ENCODE measurements around the gene UBB. TPM values are rescaled to one million over a fixed set of nuclear protein-coding genes. Genes with fewer than 3 reads are reported as not detected.

UBB gene
- total and polyA plus RNA-seq, 2 experiments from 2014 or later, result 871 to 1,692 TPM

DNA sequence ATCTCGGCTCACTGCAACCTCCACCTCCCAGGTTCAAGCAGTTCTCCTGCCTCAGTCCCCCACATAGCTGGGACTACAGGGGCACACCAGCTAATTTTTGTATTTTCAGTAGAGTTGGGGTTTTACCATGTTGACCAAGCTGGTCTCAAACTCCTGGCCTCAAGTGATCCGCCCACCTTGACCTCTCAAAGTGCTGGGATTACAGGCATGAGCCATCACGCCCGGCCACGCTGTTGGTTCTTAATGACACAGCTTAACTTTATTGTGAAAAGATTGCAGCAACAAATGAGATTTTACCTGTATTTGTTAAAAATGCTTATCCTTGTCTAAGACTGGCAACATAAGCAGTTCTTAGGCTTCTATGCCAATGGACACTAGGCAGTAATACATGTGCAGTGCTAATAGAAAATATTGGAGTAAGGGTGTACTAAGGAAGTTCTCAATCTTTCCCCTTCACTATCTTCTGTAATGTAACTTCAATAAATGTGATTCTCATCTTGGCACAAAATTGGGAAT lies 2.9 kb downstream of the UBB start:
- no peaks in the 10 kb centered on the region; the same call in 2 of the 3 replicates for H3K9me3 Mint-ChIP-seq

DNA sequence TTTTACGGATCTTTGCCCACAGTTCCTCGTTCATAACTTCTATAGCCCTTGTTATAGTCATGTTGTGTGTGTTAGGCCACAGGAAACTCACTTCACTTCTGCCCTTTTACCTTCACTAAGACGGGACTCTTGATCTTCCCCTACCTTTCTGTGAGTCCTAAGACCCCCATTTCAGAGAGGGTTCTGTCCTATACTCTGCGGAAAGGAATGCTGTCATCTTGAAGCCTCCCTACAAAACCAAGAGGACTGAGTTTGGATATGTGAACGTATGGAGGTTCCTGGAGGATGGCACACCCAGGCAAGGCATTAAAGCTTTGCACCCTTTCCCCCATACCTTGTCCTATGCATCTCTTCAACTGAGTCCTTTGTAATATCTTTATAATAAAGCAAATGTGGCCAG lies 3.7 kb downstream of the UBB start:
- Histone ChIP-seq H3K4me1 (ENCODE audit: insufficient read depth) (peaks cover 5% of the 10 kb centered on the region), H3K4me2 (no peak overlapping the region), H2AFZ (no peak overlapping the region), H3K27ac (ENCODE audit: low read depth) (no peak overlapping the region), H3K9me2 (ENCODE audit: insufficient read depth) (no peaks in the 10 kb centered on the region), H3K79me2 (replicated peaks; ENCODE audit: insufficient read depth) (peaks cover 23% of the 10 kb centered on the region), H3K4me3 (no peak overlapping the region), H3K36me3 (ENCODE audit: insufficient read depth) (peaks cover 11% of the 10 kb centered on the region; the same call in 1 of the 2 replicates), H3F3A (replicated peaks; ENCODE audit: low read depth) (peaks cover 29% of the 10 kb centered on the region), H3K27me3 (ENCODE audit: insufficient read depth) (no peaks in the 10 kb centered on the region), H4K20me1 (replicated peaks; ENCODE audit: insufficient read depth) (peaks cover 3% of the 10 kb centered on the region; the same call in 1 of the 2 replicates)
- Mint-ChIP-seq H3K4me1 (peaks cover 31% of the 10 kb centered on the region), H3K27me3 (ENCODE audit: insufficient read depth, low read depth, poor library complexity) (peaks cover 16% of the 10 kb centered on the region), H3K36me3 (ENCODE audit: low read depth) (peaks cover 44% of the 10 kb centered on the region), H3K9me3 (no peaks in the 10 kb centered on the region; the same call in 2 of the 3 replicates), H3K4me3 (no peak overlapping the region), H3K27ac (no peak overlapping the region)
- ATAC-seq (no peak), DNase-seq (ENCODE audit: low spot score) (no peak)
- TF ChIP-seq REST (IDR thresholded peaks at IDR 0.05; ENCODE audit: unreplicated experiment), result no peak
- TF ChIP-seq JUNB (IDR thresholded peaks at IDR 0.05; ENCODE audit: unreplicated experiment), result no peak
- no peak for TF ChIP-seq EZH2phosphoT487 (IDR thresholded peaks at IDR 0.05; ENCODE audit: unreplicated experiment)
- TF ChIP-seq, protein P1, sequence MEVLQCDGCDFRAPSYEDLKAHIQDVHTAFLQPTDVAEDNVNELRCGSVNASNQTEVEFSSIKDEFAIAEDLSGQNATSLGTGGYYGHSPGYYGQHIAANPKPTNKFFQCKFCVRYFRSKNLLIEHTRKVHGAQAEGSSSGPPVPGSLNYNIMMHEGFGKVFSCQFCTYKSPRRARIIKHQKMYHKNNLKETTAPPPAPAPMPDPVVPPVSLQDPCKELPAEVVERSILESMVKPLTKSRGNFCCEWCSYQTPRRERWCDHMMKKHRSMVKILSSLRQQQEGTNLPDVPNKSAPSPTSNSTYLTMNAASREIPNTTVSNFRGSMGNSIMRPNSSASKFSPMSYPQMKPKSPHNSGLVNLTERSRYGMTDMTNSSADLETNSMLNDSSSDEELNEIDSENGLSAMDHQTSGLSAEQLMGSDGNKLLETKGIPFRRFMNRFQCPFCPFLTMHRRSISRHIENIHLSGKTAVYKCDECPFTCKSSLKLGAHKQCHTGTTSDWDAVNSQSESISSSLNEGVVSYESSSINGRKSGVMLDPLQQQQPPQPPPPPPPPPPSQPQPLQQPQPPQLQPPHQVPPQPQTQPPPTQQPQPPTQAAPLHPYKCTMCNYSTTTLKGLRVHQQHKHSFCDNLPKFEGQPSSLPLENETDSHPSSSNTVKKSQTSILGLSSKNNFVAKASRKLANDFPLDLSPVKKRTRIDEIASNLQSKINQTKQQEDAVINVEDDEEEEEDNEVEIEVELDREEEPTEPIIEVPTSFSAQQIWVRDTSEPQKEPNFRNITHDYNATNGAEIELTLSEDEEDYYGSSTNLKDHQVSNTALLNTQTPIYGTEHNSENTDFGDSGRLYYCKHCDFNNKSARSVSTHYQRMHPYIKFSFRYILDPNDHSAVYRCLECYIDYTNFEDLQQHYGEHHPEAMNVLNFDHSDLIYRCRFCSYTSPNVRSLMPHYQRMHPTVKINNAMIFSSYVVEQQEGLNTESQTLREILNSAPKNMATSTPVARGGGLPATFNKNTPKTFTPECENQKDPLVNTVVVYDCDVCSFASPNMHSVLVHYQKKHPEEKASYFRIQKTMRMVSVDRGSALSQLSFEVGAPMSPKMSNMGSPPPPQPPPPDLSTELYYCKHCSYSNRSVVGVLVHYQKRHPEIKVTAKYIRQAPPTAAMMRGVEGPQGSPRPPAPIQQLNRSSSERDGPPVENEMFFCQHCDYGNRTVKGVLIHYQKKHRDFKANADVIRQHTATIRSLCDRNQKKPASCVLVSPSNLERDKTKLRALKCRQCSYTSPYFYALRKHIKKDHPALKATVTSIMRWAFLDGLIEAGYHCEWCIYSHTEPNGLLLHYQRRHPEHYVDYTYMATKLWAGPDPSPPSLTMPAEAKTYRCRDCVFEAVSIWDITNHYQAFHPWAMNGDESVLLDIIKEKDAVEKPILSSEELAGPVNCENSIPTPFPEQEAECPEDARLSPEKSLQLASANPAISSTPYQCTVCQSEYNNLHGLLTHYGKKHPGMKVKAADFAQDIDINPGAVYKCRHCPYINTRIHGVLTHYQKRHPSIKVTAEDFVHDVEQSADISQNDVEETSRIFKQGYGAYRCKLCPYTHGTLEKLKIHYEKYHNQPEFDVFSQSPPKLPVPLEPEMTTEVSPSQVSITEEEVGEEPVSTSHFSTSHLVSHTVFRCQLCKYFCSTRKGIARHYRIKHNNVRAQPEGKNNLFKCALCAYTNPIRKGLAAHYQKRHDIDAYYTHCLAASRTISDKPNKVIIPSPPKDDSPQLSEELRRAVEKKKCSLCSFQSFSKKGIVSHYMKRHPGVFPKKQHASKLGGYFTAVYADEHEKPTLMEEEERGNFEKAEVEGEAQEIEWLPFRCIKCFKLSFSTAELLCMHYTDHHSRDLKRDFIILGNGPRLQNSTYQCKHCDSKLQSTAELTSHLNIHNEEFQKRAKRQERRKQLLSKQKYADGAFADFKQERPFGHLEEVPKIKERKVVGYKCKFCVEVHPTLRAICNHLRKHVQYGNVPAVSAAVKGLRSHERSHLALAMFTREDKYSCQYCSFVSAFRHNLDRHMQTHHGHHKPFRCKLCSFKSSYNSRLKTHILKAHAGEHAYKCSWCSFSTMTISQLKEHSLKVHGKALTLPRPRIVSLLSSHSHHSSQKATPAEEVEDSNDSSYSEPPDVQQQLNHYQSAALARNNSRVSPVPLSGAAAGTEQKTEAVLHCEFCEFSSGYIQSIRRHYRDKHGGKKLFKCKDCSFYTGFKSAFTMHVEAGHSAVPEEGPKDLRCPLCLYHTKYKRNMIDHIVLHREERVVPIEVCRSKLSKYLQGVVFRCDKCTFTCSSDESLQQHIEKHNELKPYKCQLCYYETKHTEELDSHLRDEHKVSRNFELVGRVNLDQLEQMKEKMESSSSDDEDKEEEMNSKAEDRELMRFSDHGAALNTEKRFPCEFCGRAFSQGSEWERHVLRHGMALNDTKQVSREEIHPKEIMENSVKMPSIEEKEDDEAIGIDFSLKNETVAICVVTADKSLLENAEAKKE (CRISPR knock-in tag; IDR thresholded peaks at IDR 0.05), result no peak
- TF ChIP-seq EZH2 (IDR thresholded peaks at IDR 0.05; ENCODE audit: low read depth, unreplicated experiment), result no peak
- TF ChIP-seq, protein P2, sequence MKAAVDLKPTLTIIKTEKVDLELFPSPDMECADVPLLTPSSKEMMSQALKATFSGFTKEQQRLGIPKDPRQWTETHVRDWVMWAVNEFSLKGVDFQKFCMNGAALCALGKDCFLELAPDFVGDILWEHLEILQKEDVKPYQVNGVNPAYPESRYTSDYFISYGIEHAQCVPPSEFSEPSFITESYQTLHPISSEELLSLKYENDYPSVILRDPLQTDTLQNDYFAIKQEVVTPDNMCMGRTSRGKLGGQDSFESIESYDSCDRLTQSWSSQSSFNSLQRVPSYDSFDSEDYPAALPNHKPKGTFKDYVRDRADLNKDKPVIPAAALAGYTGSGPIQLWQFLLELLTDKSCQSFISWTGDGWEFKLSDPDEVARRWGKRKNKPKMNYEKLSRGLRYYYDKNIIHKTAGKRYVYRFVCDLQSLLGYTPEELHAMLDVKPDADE (IDR thresholded peaks at IDR 0.05), result no peak
- no peak for TF ChIP-seq CTCF (conservative IDR thresholded peaks at IDR 0.05; ENCODE audit: low read depth in 2 of 2)

More for the DNA sequence above, 2.9 kb downstream of the UBB start:
- no peak for DNase-seq (ENCODE audit: low spot score)
- Mint-ChIP-seq H3K27ac (peak overlapping the region; percentile 45; the same call in 1 of the 2 replicates), H3K27me3 (ENCODE audit: insufficient read depth, low read depth, poor library complexity) (peaks cover 14% of the 10 kb centered on the region), H3K4me1 (peaks cover 33% of the 10 kb centered on the region), H3K36me3 (ENCODE audit: low read depth) (peaks cover 41% of the 10 kb centered on the region), H3K4me3 (peak overlapping the region; percentile 42; the same call in 2 of the 3 replicates)
- Histone ChIP-seq H3K9me2 (ENCODE audit: insufficient read depth) (no peaks in the 10 kb centered on the region), H3K36me3 (ENCODE audit: insufficient read depth) (peaks cover 11% of the 10 kb centered on the region; the same call in 1 of the 2 replicates), H3K79me2 (replicated peaks; ENCODE audit: insufficient read depth) (peaks cover 23% of the 10 kb centered on the region), H3K4me2 (no peak overlapping the region), H3K4me3 (no peak overlapping the region), H3K27me3 (ENCODE audit: insufficient read depth) (no peaks in the 10 kb centered on the region), H2AFZ (no peak overlapping the region), H4K20me1 (replicated peaks; ENCODE audit: insufficient read depth) (peaks cover 3% of the 10 kb centered on the region; the same call in 1 of the 2 replicates), H3K27ac (ENCODE audit: low read depth) (0 out of 2 replicates have a peak overlapping the region, but pooled peaks have one; percentile 70), H3K4me1 (ENCODE audit: insufficient read depth) (peaks cover 5% of the 10 kb centered on the region), H3F3A (replicated peaks; ENCODE audit: low read depth) (peaks cover 31% of the 10 kb centered on the region)
- ATAC-seq, result no peak
- TF ChIP-seq ZNF331 (CRISPR knock-in tag; IDR thresholded peaks at IDR 0.05; ENCODE audit: low read depth), result no peak
- 0 out of 2 replicates have a peak, but pooled peaks have one; percentile 23 for TF ChIP-seq POLR2AphosphoS5 (IDR thresholded peaks at IDR 0.05; ENCODE audit: low read depth)

Measured in GM23338 (cell line).